Trophoblast cell (in vitro differentiated cells and primary cell): ENCODE measurements around the gene KISS1R.

Experiments
- DNase-seq, 2 donors: peaks; one replicate each; pipeline ENCODE4 v3.0.0-alpha.2; 2016
- H2AFZ ChIP-seq: 2 replicates; pipeline ENCODE4 v1.6.1; 2013; ENCODE audit warnings: low read length, moderate library complexity, mild to moderate bottlenecking; ENCODE audit not compliant: insufficient read depth, poor library complexity
- H2AK5ac ChIP-seq: 2 replicates; pipeline ENCODE4 v1.6.1; 2013; ENCODE audit warnings: mild to moderate bottlenecking, low read length
- H2BK120ac ChIP-seq: 2 replicates; pipeline ENCODE4 v1.6.1; 2013; ENCODE audit warnings: low read length, mild to moderate bottlenecking, moderate library complexity; ENCODE audit not compliant: insufficient read depth, poor library complexity
- H2BK12ac ChIP-seq: 2 replicates; pipeline ENCODE4 v1.6.1; 2013; ENCODE audit warnings: mild to moderate bottlenecking, low read length, moderate library complexity
- H2BK5ac ChIP-seq: 2 replicates; pipeline ENCODE4 v1.6.1; 2013; ENCODE audit warnings: low read length, low read depth, moderate library complexity, mild to moderate bottlenecking; ENCODE audit not compliant: poor library complexity
- H3K14ac ChIP-seq: 2 replicates; pipeline ENCODE4 v1.6.1; 2013; ENCODE audit warnings: mild to moderate bottlenecking, low read length
- H3K18ac ChIP-seq: 2 replicates; pipeline ENCODE4 v1.6.1; 2013; ENCODE audit warnings: mild to moderate bottlenecking, low read length
- H3K23ac ChIP-seq: 2 replicates; pipeline ENCODE4 v1.6.1; 2013; ENCODE audit warnings: low read length
- H3K27ac ChIP-seq: 2 replicates; pipeline ENCODE4 v1.5.1; 2013; ENCODE audit warnings: low read depth, mild to moderate bottlenecking, inconsistent platforms, low read length, moderate library complexity
- H3K27me3 ChIP-seq: 2 replicates; pipeline ENCODE4 v1.6.1; 2013; ENCODE audit warnings: inconsistent platforms, mild to moderate bottlenecking, low read length, moderate library complexity; ENCODE audit not compliant: insufficient read depth
- H3K36me3 ChIP-seq, 2 experiments: 1 replicate in 1 of 2; 2 replicates in 1 of 2; pipeline ENCODE4 v1.6.1; 2013; ENCODE audit warnings: low read length in 2 of 2, mild to moderate bottlenecking in 2 of 2, moderate library complexity in 1 of 2; ENCODE audit not compliant: insufficient read depth in 2 of 2, control insufficient read depth in 1 of 2
- H3K4ac ChIP-seq: 2 replicates; pipeline ENCODE4 v1.6.1; 2013; ENCODE audit warnings: low read depth, mild to moderate bottlenecking, low read length, moderate library complexity
- H3K4me1 ChIP-seq, 2 experiments: 1 replicate in 1 of 2; 2 replicates in 1 of 2; pipeline ENCODE4 v1.6.1; 2013; ENCODE audit warnings: low read length in 2 of 2, mild to moderate bottlenecking in 2 of 2, moderate library complexity in 1 of 2; ENCODE audit not compliant: insufficient read depth in 2 of 2, control insufficient read depth in 1 of 2
- H3K4me2 ChIP-seq: 2 replicates; pipeline ENCODE4 v1.6.1; 2013; ENCODE audit warnings: inconsistent platforms, mild to moderate bottlenecking, low read length, moderate library complexity
- H3K4me3 ChIP-seq: 2 replicates; pipeline ENCODE4 v1.5.1; 2013; ENCODE audit warnings: mild to moderate bottlenecking, low read depth, low read length, inconsistent platforms
- H3K79me1 ChIP-seq: one replicate; pipeline ENCODE4 v1.6.1; 2013; ENCODE audit warnings: low read length
- H3K79me2 ChIP-seq: 2 replicates; pipeline ENCODE4 v1.6.1; 2013; ENCODE audit warnings: low read length, mild to moderate bottlenecking; ENCODE audit not compliant: control insufficient read depth, insufficient read depth, poor library complexity
- H3K9ac ChIP-seq: 2 replicates; pipeline ENCODE4 v1.6.1; 2013; ENCODE audit warnings: mild to moderate bottlenecking, low read length
- H3K9me3 ChIP-seq: 2 replicates; pipeline ENCODE4 v1.6.1; 2013; ENCODE audit warnings: low read depth, mild to moderate bottlenecking, control low read depth, inconsistent platforms, low read length; ENCODE audit not compliant: insufficient read depth
- H4K12ac ChIP-seq: 2 replicates; pipeline ENCODE4 v1.6.1; 2013; ENCODE audit warnings: low read depth, mild to moderate bottlenecking, low read length, moderate library complexity
- H4K8ac ChIP-seq: 2 replicates; pipeline ENCODE4 v1.6.1; 2013; ENCODE audit warnings: low read depth, mild to moderate bottlenecking, low read length, moderate library complexity
- H4K91ac ChIP-seq: one replicate; pipeline ENCODE4 v1.6.1; 2013; ENCODE audit warnings: low read depth, mild to moderate bottlenecking, low read length, moderate library complexity
- WGBS: extraction: QIAGEN DNeasy Blood & Tissue Kit; methylation state at CpG from one replicate; pipeline ENCODE4 v1.1.7; 2013; ENCODE audit warnings: missing lambda C conversion rate; ENCODE audit not compliant: insufficient read length, insufficient coverage; ENCODE audit errors: extremely low coverage; 5-methylcytosine and 5-hydroxymethylcytosine counted together

Gene KISS1R

DNA sequence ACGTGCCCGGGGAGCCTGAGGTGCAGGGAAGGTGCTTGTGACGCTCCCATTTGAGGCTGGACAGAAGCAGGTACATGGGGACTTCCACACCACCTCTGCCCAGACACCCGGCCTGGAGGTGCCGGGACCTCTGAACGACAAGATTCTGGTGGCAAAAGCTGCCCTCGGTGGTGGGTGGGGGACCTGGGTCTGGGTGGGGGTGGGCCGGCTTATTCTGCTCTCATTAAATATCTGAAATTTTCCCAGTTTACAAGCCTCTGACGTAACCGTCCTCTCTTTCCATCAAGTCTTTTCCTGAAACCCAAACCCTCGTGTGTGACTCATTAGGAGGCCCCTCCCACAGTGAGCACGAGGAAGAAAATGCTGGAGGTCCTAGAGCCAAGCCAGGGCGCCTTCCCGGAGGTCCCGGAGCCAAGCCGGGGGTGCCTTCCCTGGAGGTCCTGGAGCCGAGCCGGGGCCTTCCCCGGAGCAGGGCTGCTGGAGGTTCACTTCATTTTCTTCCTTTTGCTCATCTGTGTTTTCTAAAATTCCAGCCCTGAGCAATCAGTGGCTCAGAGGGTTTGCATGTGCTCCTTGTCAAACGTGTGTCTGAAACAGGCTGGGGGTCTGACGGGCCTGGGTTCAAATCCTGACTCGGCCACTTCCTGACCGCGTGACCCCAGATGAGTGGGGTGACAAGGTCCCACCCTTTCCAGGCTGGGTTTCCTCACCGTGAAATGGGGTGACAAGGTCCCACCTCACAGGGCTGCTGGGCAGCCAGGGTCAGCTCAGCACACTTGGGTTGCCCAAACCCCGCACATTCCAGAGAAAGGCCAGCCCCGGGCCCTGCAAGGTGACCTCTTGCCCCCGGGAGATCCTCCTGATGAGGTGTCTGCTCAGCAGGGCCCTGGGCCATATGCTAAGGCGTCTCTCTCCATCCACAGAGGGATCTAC, 47.6 kb upstream of the KISS1R start:
- H3K4me3 ChIP-seq = no peak overlapping the region
- H2BK120ac ChIP-seq = peak overlapping the region; percentile 52
- H2BK12ac ChIP-seq = peak overlapping the region; percentile 42
- no peak overlapping the region for H2AFZ ChIP-seq
- H3K9me3 ChIP-seq = no peaks in the 10 kb centered on the region
- peaks cover 4% of the 10 kb centered on the region for H3K79me2 ChIP-seq
- H4K12ac ChIP-seq = no peak overlapping the region
- H3K14ac ChIP-seq = peak overlapping the region; percentile 69
- H3K18ac ChIP-seq = peak overlapping the region; percentile 69
- H3K9ac ChIP-seq = no peak overlapping the region
- H3K23ac ChIP-seq = no peak overlapping the region
- peak; percentile 78 to 84 for DNase-seq
- H4K91ac ChIP-seq = peak overlapping the region; percentile 68
- peaks cover 5% of the 10 kb centered on the region for H3K79me1 ChIP-seq
- peak overlapping the region; percentile 52 for H4K8ac ChIP-seq
- H3K4me2 ChIP-seq = no peak overlapping the region
- peaks cover 40 to 41% of the 10 kb centered on the region in 2 experiments for H3K36me3 ChIP-seq
- peak overlapping the region; percentile 77 for H2AK5ac ChIP-seq
- peak overlapping the region; percentile 60 for H3K27ac ChIP-seq
- H3K4ac ChIP-seq = peak overlapping the region; percentile 48
- no CpG with 5 or more reads among the region's 29 CpGs for WGBS
- no peaks in the 10 kb centered on the region for H3K27me3 ChIP-seq
- H3K4me1 ChIP-seq = peaks cover 13 to 16% of the 10 kb centered on the region in 2 experiments
- H2BK5ac ChIP-seq = no peak overlapping the region

DNA sequence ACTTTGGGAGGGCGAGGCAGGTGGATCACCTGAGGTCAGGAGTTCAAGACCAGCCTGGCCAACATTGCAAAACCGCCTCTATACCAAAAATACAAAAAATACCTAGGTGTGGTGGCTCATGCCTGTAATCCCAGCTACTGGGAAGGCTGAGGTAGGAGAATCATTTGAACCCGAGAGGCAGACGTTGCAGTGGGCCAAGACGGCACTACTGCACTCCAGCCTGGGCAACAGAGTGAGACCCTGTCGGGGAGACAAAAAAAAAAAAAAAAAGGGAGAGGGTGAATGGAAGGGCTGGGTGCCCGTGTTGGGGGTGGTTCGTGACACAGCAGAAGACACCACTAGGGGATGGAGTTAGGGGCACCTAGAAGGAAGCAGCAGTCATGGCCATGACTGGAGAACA, 46.8 kb upstream of the KISS1R start:
- H3K9ac ChIP-seq = no peak overlapping the region
- H3K27ac ChIP-seq = no peak overlapping the region
- H3K27me3 ChIP-seq = no peaks in the 10 kb centered on the region
- no CpG with 5 or more reads among the region's 8 CpGs for WGBS
- H3K9me3 ChIP-seq = no peaks in the 10 kb centered on the region
- H3K79me1 ChIP-seq = peaks cover 5% of the 10 kb centered on the region
- no peak overlapping the region for H4K91ac ChIP-seq
- no peak overlapping the region for H3K4ac ChIP-seq
- no peak overlapping the region for H3K18ac ChIP-seq
- H3K4me2 ChIP-seq = no peak overlapping the region
- no peak overlapping the region for H2AFZ ChIP-seq
- DNase-seq = no peak
- no peak overlapping the region for H2AK5ac ChIP-seq
- no peak overlapping the region for H3K23ac ChIP-seq
- no peak overlapping the region for H4K12ac ChIP-seq
- peaks cover 45 to 46% of the 10 kb centered on the region in 2 experiments for H3K36me3 ChIP-seq
- no peak overlapping the region for H3K4me3 ChIP-seq
- no peak overlapping the region for H2BK120ac ChIP-seq
- H4K8ac ChIP-seq = no peak overlapping the region
- H3K14ac ChIP-seq = no peak overlapping the region
- H3K79me2 ChIP-seq = peaks cover 4% of the 10 kb centered on the region
- H3K4me1 ChIP-seq = peaks cover 13 to 16% of the 10 kb centered on the region in 2 experiments
- no peak overlapping the region for H2BK5ac ChIP-seq
- H2BK12ac ChIP-seq = no peak overlapping the region

DNA sequence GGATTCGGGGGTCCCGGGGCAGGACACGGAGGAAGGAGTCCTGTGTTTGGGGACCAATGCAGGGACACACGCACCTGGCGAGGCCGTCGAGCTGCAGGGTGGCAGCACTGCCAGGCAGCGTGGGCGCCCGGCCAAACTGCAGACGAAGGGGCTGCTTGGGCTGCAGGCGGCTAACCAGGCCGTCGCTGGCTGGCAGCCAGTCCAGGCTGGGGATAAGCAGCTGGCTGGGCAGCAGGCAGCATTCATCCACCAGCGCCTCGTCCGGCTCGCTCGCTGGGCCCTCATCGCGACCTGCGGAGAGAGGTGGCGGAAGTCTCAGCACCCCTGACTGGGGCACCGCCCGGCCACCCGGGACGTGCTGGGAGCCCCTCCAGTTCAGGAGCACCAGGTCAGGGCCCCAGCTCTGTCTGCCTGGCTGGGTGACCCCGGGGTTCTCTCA, 46.2 kb upstream of the KISS1R start:
- Histone ChIP-seq H3K4me2 (no peak overlapping the region), H2BK5ac (no peak overlapping the region), H3K4ac (no peak overlapping the region), H3K23ac (no peak overlapping the region), H3K79me1 (peaks cover 5% of the 10 kb centered on the region), H3K4me1 (peaks cover 13 to 16% of the 10 kb centered on the region in 2 experiments), H3K9me3 (no peaks in the 10 kb centered on the region), H4K91ac (no peak overlapping the region), H2AFZ (no peak overlapping the region), H3K27ac (no peak overlapping the region), H3K9ac (no peak overlapping the region), H2BK12ac (no peak overlapping the region), H3K14ac (no peak overlapping the region), H3K4me3 (no peak overlapping the region), H3K27me3 (no peaks in the 10 kb centered on the region), H2AK5ac (no peak overlapping the region), H4K8ac (no peak overlapping the region), H4K12ac (no peak overlapping the region), H3K79me2 (peaks cover 4% of the 10 kb centered on the region), H3K36me3 (peaks cover 52 to 53% of the 10 kb centered on the region in 2 experiments), H3K18ac (no peak overlapping the region), H2BK120ac (no peak overlapping the region)
- WGBS = no CpG with 5 or more reads among the region's 28 CpGs
- no peak for DNase-seq

DNA sequence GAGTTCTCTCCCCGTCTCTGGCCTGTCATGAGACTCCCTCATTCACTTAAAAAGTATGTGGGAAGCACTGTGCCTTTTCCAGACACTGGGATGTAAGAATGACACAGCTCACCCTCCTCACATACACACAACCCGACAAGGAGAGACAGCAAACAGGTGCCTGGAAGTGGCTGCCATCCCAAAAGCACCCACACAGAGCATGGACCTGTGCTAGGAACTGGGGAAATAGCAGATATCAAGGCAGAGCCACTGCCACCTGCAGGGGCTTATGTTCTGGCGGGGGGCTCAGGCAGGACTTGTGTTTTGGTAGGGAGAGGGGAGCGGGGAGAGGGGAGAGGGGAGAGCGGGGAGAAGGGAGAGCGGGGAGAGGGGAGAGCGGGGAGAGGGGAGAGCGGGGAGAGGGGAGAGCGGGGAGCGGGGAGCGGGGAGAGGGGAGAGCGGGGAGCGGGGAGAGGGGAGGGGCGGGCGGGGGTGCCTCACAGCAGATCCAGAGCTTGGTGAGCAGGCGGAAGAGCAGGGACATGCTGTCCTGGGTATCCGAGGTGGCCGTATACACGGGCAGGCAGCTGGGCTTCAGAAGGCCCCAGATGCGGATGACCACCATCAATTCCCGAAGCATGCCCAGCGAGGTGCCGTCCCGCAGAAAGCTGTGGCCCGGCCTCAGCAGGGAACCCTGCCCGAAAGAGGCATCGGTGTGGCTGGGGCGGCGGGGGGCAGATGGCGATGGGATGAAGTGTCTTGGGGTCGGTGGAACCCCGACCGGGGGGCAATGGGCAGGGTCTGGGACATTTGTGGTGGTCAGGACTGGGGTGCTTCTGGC, 45.5 kb upstream of the KISS1R start:
- H3K18ac ChIP-seq = no peak overlapping the region
- no CpG with 5 or more reads among the region's 33 CpGs for WGBS
- H2BK5ac ChIP-seq = no peak overlapping the region
- H3K79me1 ChIP-seq = peaks cover 5% of the 10 kb centered on the region
- no peaks in the 10 kb centered on the region for H3K27me3 ChIP-seq
- no peak overlapping the region for H2AFZ ChIP-seq
- no peak overlapping the region for H3K4me2 ChIP-seq
- H4K12ac ChIP-seq = no peak overlapping the region
- no peak overlapping the region for H4K8ac ChIP-seq
- H2BK12ac ChIP-seq = no peak overlapping the region
- peaks cover 13 to 16% of the 10 kb centered on the region in 2 experiments for H3K4me1 ChIP-seq
- H3K36me3 ChIP-seq = peaks cover 58 to 59% of the 10 kb centered on the region in 2 experiments
- peaks cover 4% of the 10 kb centered on the region for H3K79me2 ChIP-seq
- H3K14ac ChIP-seq = no peak overlapping the region
- H3K4me3 ChIP-seq = no peak overlapping the region
- no peaks in the 10 kb centered on the region for H3K9me3 ChIP-seq
- H3K23ac ChIP-seq = no peak overlapping the region
- H3K27ac ChIP-seq = no peak overlapping the region
- no peak overlapping the region for H2BK120ac ChIP-seq
- H4K91ac ChIP-seq = no peak overlapping the region
- H3K4ac ChIP-seq = no peak overlapping the region
- no peak for DNase-seq
- no peak overlapping the region for H3K9ac ChIP-seq
- no peak overlapping the region for H2AK5ac ChIP-seq
